ENCODE results near the gene FAM227B.

Gene FAM227B

GRCh38 chr15:49327927-49328326, 292.7 kb downstream of the FAM227B start:
- TF ChIP-seq GATA3 (IDR thresholded peaks at IDR 0.05; ENCODE audit: low read depth, low read length) (no peak), GATA2 (IDR thresholded peaks at IDR 0.05; ENCODE audit: low read depth, low read length) (no peak)

GRCh38 chr15:49323207-49323606, 297.4 kb downstream of the FAM227B start:
- TF ChIP-seq GATA3 (IDR thresholded peaks at IDR 0.05; ENCODE audit: low read depth, low read length) (no peak), GATA2 (IDR thresholded peaks at IDR 0.05; ENCODE audit: low read depth, low read length) (no peak)

- no peak for TF ChIP-seq GATA3 (IDR thresholded peaks at IDR 0.05; ENCODE audit: low read depth, low read length)
- no peak for TF ChIP-seq GATA2 (IDR thresholded peaks at IDR 0.05; ENCODE audit: low read depth, low read length)
These were observed 300.3 kb downstream of the FAM227B start for GRCh38 chr15:49320351-49320750.

- no peak for TF ChIP-seq GATA3 (IDR thresholded peaks at IDR 0.05; ENCODE audit: low read depth, low read length)
- TF ChIP-seq GATA2 (IDR thresholded peaks at IDR 0.05; ENCODE audit: low read depth, low read length), result no peak
These were observed 305.2 kb downstream of the FAM227B start for GRCh38 chr15:49315391-49315823.

- no peak for TF ChIP-seq GATA2 (IDR thresholded peaks at IDR 0.05; ENCODE audit: low read depth, low read length)
- TF ChIP-seq GATA3 (IDR thresholded peaks at IDR 0.05; ENCODE audit: low read depth, low read length), result no peak
These were observed 305.9 kb downstream of the FAM227B start for GRCh38 chr15:49314716-49315115.

GRCh38 chr15:49313650-49314049, 307.0 kb downstream of the FAM227B start:
- no peak for TF ChIP-seq GATA2 (IDR thresholded peaks at IDR 0.05; ENCODE audit: low read depth, low read length)
- no peak for TF ChIP-seq GATA3 (IDR thresholded peaks at IDR 0.05; ENCODE audit: low read depth, low read length)

- no peak for TF ChIP-seq GATA3 (IDR thresholded peaks at IDR 0.05; ENCODE audit: low read depth, low read length)
- no peak for TF ChIP-seq GATA2 (IDR thresholded peaks at IDR 0.05; ENCODE audit: low read depth, low read length)
These were observed 310.7 kb downstream of the FAM227B start for GRCh38 chr15:49309889-49310288.

GRCh38 chr15:49308686-49309085, 311.9 kb downstream of the FAM227B start:
- TF ChIP-seq GATA2 (IDR thresholded peaks at IDR 0.05; ENCODE audit: low read depth, low read length) (no peak), GATA3 (IDR thresholded peaks at IDR 0.05; ENCODE audit: low read depth, low read length) (no peak)

GRCh38 chr15:49306551-49306950, 314.1 kb downstream of the FAM227B start:
- TF ChIP-seq GATA2 (IDR thresholded peaks at IDR 0.05; ENCODE audit: low read depth, low read length) (no peak), GATA3 (IDR thresholded peaks at IDR 0.05; ENCODE audit: low read depth, low read length) (no peak)

GRCh38 chr15:49303003-49303402, 317.6 kb downstream of the FAM227B start:
- no peak for TF ChIP-seq GATA2 (IDR thresholded peaks at IDR 0.05; ENCODE audit: low read depth, low read length)
- no peak for TF ChIP-seq GATA3 (IDR thresholded peaks at IDR 0.05; ENCODE audit: low read depth, low read length)

GRCh38 chr15:49301562-49301961, 319.1 kb downstream of the FAM227B start:
- TF ChIP-seq GATA3 (IDR thresholded peaks at IDR 0.05; ENCODE audit: low read depth, low read length) (no peak), GATA2 (IDR thresholded peaks at IDR 0.05; ENCODE audit: low read depth, low read length) (no peak)

GRCh38 chr15:49300856-49301255, 319.8 kb downstream of the FAM227B start:
- TF ChIP-seq GATA2 (IDR thresholded peaks at IDR 0.05; ENCODE audit: low read depth, low read length) (no peak), GATA3 (IDR thresholded peaks at IDR 0.05; ENCODE audit: low read depth, low read length) (no peak)

GRCh38 chr15:49297584-49297983, 323.0 kb downstream of the FAM227B start:
- TF ChIP-seq GATA3 (IDR thresholded peaks at IDR 0.05; ENCODE audit: low read depth, low read length), result no peak
- TF ChIP-seq GATA2 (IDR thresholded peaks at IDR 0.05; ENCODE audit: low read depth, low read length), result no peak

GRCh38 chr15:49296258-49296657, 324.4 kb downstream of the FAM227B start:
- TF ChIP-seq GATA3 (IDR thresholded peaks at IDR 0.05; ENCODE audit: low read depth, low read length), result no peak
- TF ChIP-seq GATA2 (IDR thresholded peaks at IDR 0.05; ENCODE audit: low read depth, low read length), result no peak

GRCh38 chr15:49293941-49294340, 326.7 kb downstream of the FAM227B start:
- no peak for TF ChIP-seq GATA2 (IDR thresholded peaks at IDR 0.05; ENCODE audit: low read depth, low read length)
- no peak for TF ChIP-seq GATA3 (IDR thresholded peaks at IDR 0.05; ENCODE audit: low read depth, low read length)

GRCh38 chr15:49290191-49290590, 330.4 kb downstream of the FAM227B start:
- no peak for TF ChIP-seq GATA2 (IDR thresholded peaks at IDR 0.05; ENCODE audit: low read depth, low read length)
- TF ChIP-seq GATA3 (IDR thresholded peaks at IDR 0.05; ENCODE audit: low read depth, low read length), result no peak

Data from SH-SY5Y (cell line).